ENCODE data around the gene UBE2F. TPM values are rescaled to one million over a fixed set of nuclear protein-coding genes. Genes with fewer than 3 reads are reported as not detected.

UBE2F gene
- total and polyA plus RNA-seq, 2 of the 13 experiments (the other 11 are each of a cell fraction or from before 2014, with no cell fraction given), result 35.4 to 73.1 TPM

DNA sequence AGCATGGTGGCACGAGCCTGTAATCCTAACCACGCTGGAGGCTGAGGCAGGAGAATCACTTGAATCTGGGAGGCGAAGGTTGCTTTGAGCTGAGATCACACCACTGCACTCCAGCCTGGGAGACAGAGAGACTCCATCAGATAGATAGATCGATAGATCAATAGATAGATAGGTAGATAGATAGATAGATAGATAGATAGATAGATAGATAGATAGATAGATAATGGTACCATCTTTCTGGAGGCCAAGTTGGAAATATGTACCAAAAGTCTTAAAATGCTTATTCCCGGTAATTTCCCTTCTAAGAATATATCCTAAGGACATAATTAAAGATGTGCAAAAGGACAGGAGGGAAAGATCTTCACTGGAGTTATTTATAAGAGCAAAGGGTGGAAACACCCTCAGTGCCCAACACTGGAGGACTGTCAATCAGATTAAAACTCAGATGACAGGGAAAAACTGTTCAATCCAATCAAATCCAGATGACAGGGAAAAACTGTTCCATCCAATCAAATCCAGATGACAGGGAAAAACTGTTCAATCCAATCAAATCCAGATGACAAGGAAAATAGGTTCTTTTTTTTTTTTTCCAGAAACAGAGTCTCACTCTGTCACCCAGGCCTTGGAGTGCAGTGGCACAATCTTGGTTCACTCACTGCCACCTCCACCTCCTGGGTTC, 49.0 kb upstream of the UBE2F start:
- intact Hi-C loops (cut with micrococcal nuclease; ENCODE audit: unreplicated experiment), result no loop called here
- DNase-seq (ENCODE audit: low spot score), result no peak
- Histone ChIP-seq H3K4me2 (ENCODE audit: low read depth, low read length) (no peak overlapping the region), H3K4me3 (replicated peaks in 1 of 3; ENCODE audit: insufficient read depth in 1 of 3, low read depth in 2 of 3, low read length in 3 of 3) (no peak overlapping the region), H3K79me2 (ENCODE audit: insufficient read depth, low read length) (no peaks in the 10 kb centered on the region), H3K27me3 (ENCODE audit: control insufficient read depth in 1 of 2, insufficient read depth in 2 of 2, low read length in 2 of 2) (peaks cover 5 to 46% of the 10 kb centered on the region in 2 experiments), H3K36me3 (replicated peaks in 1 of 2; ENCODE audit: control insufficient read depth in 1 of 2, insufficient read depth in 2 of 2, low read length in 2 of 2) (no peaks in the 10 kb centered on the region), H3K9ac (ENCODE audit: insufficient read depth, low read depth, low read length) (no peak overlapping the region), H3K9me3 (ENCODE audit: low read length) (no peaks in the 10 kb centered on the region), H3K27ac (ENCODE audit: extremely low read length, insufficient read depth, low read length) (no peak overlapping the region), H3K4me1 (ENCODE audit: insufficient read depth, low read length) (peaks cover 1% of the 10 kb centered on the region; the same call in 1 of the 2 replicates), H2AFZ (ENCODE audit: low read length) (no peak overlapping the region), H4K20me1 (ENCODE audit: insufficient read depth, low read length) (no peaks in the 10 kb centered on the region)
- POLR2A ChIA-PET, result no interaction called here
- 25% methylated on average over 5 of the region's 5 CpGs for WGBS (ENCODE audit: low lambda C conversion rate)
- no peak for TF ChIP-seq FOXP1 (IDR thresholded peaks at IDR 0.05)
- no peak for TF ChIP-seq FOXP1 (CRISPR knock-in tag; IDR thresholded peaks at IDR 0.05)
- TF ChIP-seq ZNF777 (CRISPR knock-in tag; IDR thresholded peaks at IDR 0.05), result no peak
- no peak for TF ChIP-seq ZNF639 (CRISPR knock-in tag; conservative IDR thresholded peaks at IDR 0.05)
- no peak for TF ChIP-seq YY1 (IDR thresholded peaks at IDR 0.05; ENCODE audit: insufficient read depth, insufficient replicate concordance, low read depth, low read length)
- no peak for TF ChIP-seq HINFP (CRISPR knock-in tag; IDR thresholded peaks at IDR 0.05; ENCODE audit: low read depth)
- no TSS peak for BruUV-seq (replicated peaks)
- ATAC-seq, result no peak
- FAIRE-seq, result no peak
- in situ Hi-C loops (cut with HindIII; ENCODE audit: extremely low pct_ligation_motif_present, low pct_unique_long_range_greater_than_20kb), result no loop called here
- CTCF ChIA-PET (ENCODE audit: low intra/inter-chr PET ratio, low total read pairs), result no interaction called here
